ENCODE data around the gene KIR2DL4. TPM values are rescaled to one million over a fixed set of nuclear protein-coding genes. Genes with fewer than 3 reads are reported as not detected.
"Not testable (repeated sequence)": the region's sequence is repeated elsewhere in the genome, so short reads cannot be mapped to it uniquely, and the experiment has no call there.

KIR2DL4 gene
- not detected in 2 replicates for total RNA-seq (ENCODE audit: low replicate concordance)
- long read RNA-seq: 0 reads

DNA sequence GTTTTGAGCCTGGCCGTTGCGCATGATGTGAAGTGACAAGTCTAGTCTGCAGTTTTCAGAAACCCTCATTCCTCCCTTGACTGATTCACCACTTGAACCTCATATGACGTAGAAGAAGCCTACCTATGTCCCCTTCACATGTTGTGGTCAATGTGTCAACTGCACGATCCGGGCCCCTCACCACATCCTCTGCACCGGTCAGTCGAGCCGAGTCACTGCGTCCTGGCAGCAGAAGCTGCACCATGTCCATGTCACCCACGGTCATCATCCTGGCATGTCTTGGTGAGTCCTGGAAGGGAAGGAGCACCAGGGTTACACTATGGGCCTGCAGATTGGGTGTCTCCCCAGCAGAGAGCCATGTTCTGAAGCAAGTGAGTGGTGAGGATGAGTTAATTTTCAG, at the start of gene KIR2DL4:
Gene KIR2DL4, plus strand, starts transcription at position 201 of the 400 bp plus-strand sequence. Its CDS starts 42 bp downstream, at position 243.
- TF ChIP-seq, protein P1, sequence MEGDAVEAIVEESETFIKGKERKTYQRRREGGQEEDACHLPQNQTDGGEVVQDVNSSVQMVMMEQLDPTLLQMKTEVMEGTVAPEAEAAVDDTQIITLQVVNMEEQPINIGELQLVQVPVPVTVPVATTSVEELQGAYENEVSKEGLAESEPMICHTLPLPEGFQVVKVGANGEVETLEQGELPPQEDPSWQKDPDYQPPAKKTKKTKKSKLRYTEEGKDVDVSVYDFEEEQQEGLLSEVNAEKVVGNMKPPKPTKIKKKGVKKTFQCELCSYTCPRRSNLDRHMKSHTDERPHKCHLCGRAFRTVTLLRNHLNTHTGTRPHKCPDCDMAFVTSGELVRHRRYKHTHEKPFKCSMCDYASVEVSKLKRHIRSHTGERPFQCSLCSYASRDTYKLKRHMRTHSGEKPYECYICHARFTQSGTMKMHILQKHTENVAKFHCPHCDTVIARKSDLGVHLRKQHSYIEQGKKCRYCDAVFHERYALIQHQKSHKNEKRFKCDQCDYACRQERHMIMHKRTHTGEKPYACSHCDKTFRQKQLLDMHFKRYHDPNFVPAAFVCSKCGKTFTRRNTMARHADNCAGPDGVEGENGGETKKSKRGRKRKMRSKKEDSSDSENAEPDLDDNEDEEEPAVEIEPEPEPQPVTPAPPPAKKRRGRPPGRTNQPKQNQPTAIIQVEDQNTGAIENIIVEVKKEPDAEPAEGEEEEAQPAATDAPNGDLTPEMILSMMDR (conservative IDR thresholded peaks at IDR 0.05): no peak
- no peaks in the 10 kb centered on the region for H3K9me3 Mint-ChIP-seq
- H3K4me1 Mint-ChIP-seq (ENCODE audit: unreplicated experiment): no peaks in the 10 kb centered on the region
- DNase-seq (ENCODE audit: extremely low spot score, unreplicated experiment): no peak
- H3K27me3 Mint-ChIP-seq: no peaks in the 10 kb centered on the region
- no peaks in the 10 kb centered on the region for H3K36me3 Mint-ChIP-seq
- no peak within 1 kb of the TSS for H3K27ac Mint-ChIP-seq
- no peak within 1 kb of the TSS for H3K4me3 Mint-ChIP-seq

DNA sequence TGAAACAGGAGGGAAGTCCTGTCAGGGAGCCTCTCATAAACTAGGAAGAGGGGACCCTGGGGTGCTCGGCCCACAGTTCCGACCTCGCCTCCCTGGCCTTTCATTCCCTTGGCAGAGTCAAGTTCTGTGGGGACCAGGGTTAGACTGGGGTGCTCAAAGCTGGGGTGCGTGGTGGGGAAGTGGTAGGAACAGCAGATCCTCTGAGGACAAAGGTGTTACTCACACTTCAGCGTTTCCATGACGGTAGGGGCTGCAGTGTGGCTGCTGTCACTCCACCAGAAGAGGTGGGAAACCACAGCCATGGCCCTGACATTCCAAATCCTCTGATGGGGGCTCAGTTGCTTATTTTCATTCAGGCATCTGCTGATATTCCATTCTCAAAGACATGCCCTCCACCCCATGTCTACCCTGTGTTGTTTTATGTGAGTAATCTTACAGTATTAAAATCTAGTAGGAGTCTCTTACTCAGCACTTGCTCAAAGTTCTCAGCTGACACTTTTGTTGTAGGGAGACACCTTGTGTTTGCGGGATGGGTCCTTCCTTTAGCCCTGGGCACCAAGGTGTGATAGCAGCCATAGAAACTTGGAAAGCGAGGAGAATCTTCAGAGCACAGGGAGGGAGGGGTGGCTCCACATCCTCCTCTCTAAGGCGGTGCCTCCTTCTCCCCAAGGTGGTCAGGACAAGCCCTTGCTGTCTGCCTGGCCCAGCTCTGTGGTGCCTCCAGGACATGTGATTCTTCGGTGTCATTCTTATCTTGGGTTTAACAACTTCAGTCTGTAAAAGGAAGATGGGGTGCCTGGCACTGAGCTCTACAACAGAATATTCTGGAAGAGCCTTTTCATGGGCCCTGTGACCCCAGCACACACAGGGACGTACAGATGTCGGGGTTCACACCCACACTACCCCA, 47.0 kb upstream of the KIR2DL4 start:
- not testable (repeated sequence) for H3K27me3 Mint-ChIP-seq; H3K27ac Mint-ChIP-seq; H3K4me3 Mint-ChIP-seq; H3K4me1 Mint-ChIP-seq (ENCODE audit: unreplicated experiment); DNase-seq (ENCODE audit: extremely low spot score, unreplicated experiment); H3K36me3 Mint-ChIP-seq
- H3K9me3 Mint-ChIP-seq: peaks cover 21% of the 10 kb centered on the region

DNA sequence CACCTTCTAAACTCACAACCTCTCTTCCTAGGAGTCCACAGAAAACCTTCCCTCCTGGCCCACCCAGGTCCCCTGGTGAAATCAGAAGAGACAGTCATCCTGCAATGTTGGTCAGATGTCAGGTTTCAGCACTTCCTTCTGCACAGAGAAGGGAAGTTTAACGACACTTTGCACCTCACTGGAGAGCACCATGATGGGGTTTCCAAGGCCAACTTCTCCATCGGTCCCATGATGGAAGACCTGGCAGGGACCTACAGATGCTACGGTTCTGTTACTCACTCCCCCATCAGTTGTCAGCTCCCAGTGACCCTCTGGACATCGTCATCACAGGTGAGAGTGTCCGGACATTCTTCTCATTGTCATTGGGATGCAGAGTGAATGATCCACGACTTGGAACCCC, 44.8 kb upstream of the KIR2DL4 start:
- not testable (repeated sequence) for H3K4me3 Mint-ChIP-seq; H3K27me3 Mint-ChIP-seq; H3K4me1 Mint-ChIP-seq (ENCODE audit: unreplicated experiment); H3K27ac Mint-ChIP-seq; DNase-seq (ENCODE audit: extremely low spot score, unreplicated experiment); H3K36me3 Mint-ChIP-seq
- peaks cover 14% of the 10 kb centered on the region for H3K9me3 Mint-ChIP-seq

DNA sequence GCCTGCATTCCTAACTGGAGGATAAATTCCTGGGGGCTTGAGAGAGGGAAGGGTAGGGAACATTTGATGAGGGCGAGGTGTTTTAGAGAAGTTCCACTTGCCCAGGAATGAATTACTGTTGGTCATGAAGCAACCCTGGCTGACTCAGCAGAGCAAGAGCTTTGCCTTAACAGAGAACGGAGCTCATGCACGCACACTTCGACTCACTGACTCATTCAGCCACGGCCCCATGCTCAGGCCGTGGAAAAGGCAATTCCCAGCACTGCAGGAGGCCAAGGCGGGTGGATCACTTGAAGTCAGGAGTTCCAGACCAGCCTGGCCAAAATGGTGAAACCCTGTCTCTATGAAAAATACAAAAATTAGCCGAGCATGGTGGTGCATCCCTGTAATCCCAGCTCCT, 39.2 kb upstream of the KIR2DL4 start:
- not testable (repeated sequence) for H3K36me3 Mint-ChIP-seq; H3K9me3 Mint-ChIP-seq; DNase-seq (ENCODE audit: extremely low spot score, unreplicated experiment); H3K27me3 Mint-ChIP-seq; H3K4me1 Mint-ChIP-seq (ENCODE audit: unreplicated experiment); H3K4me3 Mint-ChIP-seq; H3K27ac Mint-ChIP-seq

DNA sequence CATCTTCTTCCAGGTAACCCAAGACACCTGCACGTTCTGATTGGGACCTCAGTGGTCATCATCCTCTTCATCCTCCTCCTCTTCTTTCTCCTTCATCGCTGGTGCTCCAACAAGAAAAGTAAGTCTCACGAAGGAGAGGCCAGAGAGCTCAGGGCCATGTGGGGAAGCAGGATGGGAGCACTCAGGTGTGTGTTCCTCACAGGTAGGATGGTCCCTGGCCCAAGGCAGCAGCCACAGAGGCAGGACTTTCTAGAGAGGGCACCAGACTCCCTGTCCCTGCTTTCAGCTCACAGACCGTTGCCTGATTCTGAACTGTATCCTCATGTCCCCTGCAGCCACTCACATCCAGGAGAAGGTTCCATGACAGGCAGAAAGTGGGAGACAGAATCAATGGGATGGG, 36.9 kb upstream of the KIR2DL4 start:
- H3K9me3 Mint-ChIP-seq; H3K36me3 Mint-ChIP-seq; H3K4me1 Mint-ChIP-seq (ENCODE audit: unreplicated experiment); H3K27me3 Mint-ChIP-seq; H3K4me3 Mint-ChIP-seq; DNase-seq (ENCODE audit: extremely low spot score, unreplicated experiment); H3K27ac Mint-ChIP-seq: not testable (repeated sequence)

DNA sequence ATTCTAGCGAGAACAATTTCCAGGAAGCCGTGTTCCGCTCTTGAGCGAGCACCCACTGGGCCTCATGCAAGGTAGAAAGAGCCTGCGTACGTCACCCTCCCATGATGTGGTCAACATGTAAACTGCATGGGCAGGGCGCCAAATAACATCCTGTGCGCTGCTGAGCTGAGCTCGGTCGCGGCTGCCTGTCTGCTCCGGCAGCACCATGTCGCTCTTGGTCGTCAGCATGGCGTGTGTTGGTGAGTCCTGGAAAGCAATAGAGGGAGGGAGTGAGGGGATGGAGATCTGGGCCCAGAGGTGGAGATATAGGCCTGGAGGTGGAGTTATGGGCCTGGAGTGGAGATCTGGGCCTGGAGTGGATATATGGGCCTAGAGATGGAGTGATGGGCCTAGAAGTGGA, 33.8 kb upstream of the KIR2DL4 start, which contains the start of gene KIR2DL1:
Gene KIR2DL1, plus strand, starts transcription at position 148 of the 400 bp plus-strand sequence. Its CDS starts 58 bp downstream, at position 206.
- H3K27ac Mint-ChIP-seq; H3K4me1 Mint-ChIP-seq (ENCODE audit: unreplicated experiment); H3K36me3 Mint-ChIP-seq; DNase-seq (ENCODE audit: extremely low spot score, unreplicated experiment); H3K27me3 Mint-ChIP-seq; H3K4me3 Mint-ChIP-seq: not testable (repeated sequence)
- peaks cover 19% of the 10 kb centered on the region for H3K9me3 Mint-ChIP-seq

DNA sequence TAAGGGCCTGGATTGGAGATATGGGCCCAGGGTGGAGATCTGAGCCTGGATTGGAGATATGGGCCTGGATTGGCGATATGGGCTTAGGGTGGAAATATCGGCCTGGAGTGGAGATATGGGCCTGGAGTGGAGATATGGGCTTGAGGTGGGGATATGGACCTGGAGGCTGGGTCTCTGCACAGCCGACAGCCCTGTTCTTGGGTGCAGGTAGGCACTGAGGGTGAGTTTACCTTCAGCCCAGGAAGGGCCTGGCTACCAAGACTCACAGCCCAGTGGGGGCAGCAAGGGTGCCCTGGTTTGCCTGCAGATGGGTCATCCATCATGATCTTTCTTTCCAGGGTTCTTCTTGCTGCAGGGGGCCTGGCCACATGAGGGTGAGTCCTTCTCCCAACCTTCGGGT, 32.9 kb upstream of the KIR2DL4 start:
- not testable (repeated sequence) for H3K27ac Mint-ChIP-seq; H3K4me1 Mint-ChIP-seq (ENCODE audit: unreplicated experiment); H3K4me3 Mint-ChIP-seq; H3K27me3 Mint-ChIP-seq; H3K36me3 Mint-ChIP-seq
- H3K9me3 Mint-ChIP-seq: peaks cover 25% of the 10 kb centered on the region
- DNase-seq (ENCODE audit: extremely low spot score, unreplicated experiment): peak; percentile 52

DNA sequence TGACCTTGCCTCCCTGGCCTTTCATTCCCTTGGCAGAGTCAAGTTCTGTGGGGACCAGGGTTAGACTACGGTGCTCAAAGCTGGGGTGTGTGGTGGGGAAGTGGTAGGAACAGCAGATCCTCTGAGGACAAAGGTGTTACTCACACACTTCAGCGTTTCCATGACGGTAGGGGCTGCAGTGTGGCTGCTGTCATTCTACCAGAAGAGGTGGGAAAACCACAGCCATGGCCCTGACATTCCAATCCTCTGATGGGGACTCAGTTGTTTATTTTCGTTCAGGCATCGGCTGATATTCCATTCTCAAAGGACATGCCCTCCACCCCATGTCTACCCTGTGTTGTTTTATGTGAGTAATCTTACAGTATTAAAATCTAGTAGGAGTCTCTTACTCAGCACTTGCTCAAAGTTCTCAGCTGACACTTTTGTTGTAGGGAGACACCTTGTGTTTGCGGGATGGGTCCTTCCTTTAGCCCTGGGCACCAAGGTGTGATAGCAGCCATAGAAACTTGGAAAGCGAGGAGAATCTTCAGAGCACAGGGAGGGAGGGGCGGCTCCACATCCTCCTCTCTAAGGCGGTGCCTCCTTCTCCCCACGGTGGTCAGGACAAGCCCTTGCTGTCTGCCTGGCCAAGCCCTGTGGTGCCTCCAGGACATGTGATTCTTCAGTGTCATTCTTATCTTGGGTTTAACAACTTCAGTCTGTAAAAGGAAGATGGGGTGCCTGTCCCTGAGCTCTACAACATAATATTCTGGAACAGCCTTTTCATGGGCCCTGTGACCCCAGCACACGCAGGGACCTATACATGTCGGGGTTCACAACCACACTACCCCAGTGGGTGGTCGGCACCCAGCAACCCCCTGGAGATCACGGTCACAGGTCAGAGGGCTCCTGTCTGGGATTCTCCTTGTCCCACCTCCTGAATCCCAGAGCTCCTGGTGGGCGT, 32.1 kb upstream of the KIR2DL4 start:
- H3K4me1 Mint-ChIP-seq (ENCODE audit: unreplicated experiment); H3K27me3 Mint-ChIP-seq; H3K36me3 Mint-ChIP-seq; H3K4me3 Mint-ChIP-seq; H3K27ac Mint-ChIP-seq: not testable (repeated sequence)
- peaks cover 25% of the 10 kb centered on the region for H3K9me3 Mint-ChIP-seq
- peak; percentile 61 for DNase-seq (ENCODE audit: extremely low spot score, unreplicated experiment)

DNA sequence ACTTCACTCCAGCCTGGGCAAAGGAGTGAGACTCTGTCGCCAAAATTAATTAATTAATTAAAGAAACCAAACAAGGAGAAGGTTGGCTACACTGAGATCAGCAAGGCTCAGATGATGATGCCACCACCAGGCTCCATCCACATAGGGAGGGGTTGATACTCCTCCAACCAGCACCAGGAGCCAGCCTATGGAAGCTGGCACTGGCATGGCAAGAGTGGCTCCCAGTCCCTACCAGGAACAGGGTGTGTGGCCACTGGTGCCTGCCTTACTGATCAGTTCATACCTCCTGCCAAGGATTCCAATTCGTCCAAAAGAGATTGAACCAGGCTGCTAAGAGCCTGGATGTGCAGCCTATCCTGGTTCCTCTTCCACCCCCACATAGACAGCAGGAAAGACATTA, 30.7 kb upstream of the KIR2DL4 start:
- H3K27me3 Mint-ChIP-seq; H3K36me3 Mint-ChIP-seq; H3K4me1 Mint-ChIP-seq (ENCODE audit: unreplicated experiment); H3K4me3 Mint-ChIP-seq; H3K27ac Mint-ChIP-seq: not testable (repeated sequence)
- DNase-seq (ENCODE audit: extremely low spot score, unreplicated experiment): peak; percentile 64
- peaks cover 25% of the 10 kb centered on the region for H3K9me3 Mint-ChIP-seq

DNA sequence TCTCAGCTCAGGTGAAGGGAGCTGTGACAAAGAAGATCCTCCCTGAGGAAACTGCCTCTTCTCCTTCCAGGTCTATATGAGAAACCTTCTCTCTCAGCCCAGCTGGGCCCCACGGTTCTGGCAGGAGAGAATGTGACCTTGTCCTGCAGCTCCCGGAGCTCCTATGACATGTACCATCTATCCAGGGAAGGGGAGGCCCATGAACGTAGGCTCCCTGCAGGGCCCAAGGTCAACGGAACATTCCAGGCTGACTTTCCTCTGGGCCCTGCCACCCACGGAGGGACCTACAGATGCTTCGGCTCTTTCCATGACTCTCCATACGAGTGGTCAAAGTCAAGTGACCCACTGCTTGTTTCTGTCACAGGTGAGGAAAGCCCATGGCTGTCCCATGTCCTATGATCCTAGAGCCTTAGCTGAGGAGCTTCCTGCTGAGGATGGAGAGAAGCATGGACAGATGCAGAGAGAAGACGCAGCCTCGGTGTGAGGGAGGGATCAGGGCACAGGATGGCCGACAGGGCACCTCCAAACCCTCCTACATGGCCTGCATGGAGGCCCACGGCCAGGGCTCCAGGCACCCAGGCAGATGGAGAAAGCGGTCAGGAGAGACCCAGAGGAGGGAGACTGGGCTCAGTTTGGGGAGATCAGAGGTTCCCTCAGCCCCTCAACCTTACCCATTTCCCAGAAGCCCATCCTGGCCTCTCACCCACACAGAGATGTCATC, 28.2 kb upstream of the KIR2DL4 start:
- not testable (repeated sequence) for H3K4me3 Mint-ChIP-seq; H3K27me3 Mint-ChIP-seq; H3K36me3 Mint-ChIP-seq; H3K27ac Mint-ChIP-seq; H3K4me1 Mint-ChIP-seq (ENCODE audit: unreplicated experiment)
- peak; percentile 69 for DNase-seq (ENCODE audit: extremely low spot score, unreplicated experiment)
- H3K9me3 Mint-ChIP-seq: peaks cover 22% of the 10 kb centered on the region

DNA sequence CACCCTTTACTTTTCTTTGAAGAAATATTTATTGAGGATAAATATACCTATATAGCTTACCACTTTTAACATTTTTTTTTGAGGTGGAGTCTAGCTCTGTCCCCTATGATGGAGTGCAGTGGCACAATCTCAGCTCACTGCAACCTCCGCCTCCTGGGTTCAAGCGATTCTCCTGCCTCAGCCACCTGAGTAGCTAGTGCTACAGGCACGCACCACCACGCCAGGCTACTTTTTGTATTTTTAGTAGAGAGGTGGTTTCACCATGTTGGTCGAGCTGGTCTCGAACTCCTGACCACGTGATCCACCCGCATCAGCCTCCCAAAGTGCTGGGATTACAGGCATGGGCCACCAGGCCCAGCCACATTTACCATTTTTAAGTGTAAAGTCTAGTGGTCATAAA, 27.6 kb upstream of the KIR2DL4 start:
- not testable (repeated sequence) for H3K27ac Mint-ChIP-seq; H3K4me3 Mint-ChIP-seq; H3K27me3 Mint-ChIP-seq; H3K36me3 Mint-ChIP-seq; H3K4me1 Mint-ChIP-seq (ENCODE audit: unreplicated experiment)
- DNase-seq (ENCODE audit: extremely low spot score, unreplicated experiment): peak; percentile 44
- peaks cover 19% of the 10 kb centered on the region for H3K9me3 Mint-ChIP-seq

DNA sequence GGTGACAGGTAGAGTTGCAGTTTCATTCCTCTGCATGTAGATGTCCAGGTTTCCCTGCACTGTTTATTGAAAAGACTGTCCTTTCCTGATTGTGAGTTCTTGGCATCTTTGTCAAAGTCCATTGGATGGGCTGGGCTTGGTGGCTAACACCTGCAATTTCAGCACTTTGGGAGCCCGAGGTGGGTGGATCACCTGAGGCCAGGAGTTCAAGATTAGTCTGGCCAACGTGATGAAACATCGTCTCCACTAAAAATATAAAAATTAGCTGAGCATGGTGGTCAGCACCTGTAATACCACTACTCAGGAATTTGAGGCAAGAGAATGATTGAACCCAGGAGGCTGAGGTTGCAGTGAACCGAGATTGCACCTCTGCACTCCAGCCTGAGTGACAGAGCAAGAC, 25.6 kb upstream of the KIR2DL4 start:
- not testable (repeated sequence) for H3K27ac Mint-ChIP-seq; H3K4me3 Mint-ChIP-seq; H3K4me1 Mint-ChIP-seq (ENCODE audit: unreplicated experiment); DNase-seq (ENCODE audit: extremely low spot score, unreplicated experiment); H3K36me3 Mint-ChIP-seq; H3K27me3 Mint-ChIP-seq
- peaks cover 16% of the 10 kb centered on the region for H3K9me3 Mint-ChIP-seq
